H1 (cell line): Measurements from ENCODE around the gene MARK4. TPM values are rescaled to one million over a fixed set of nuclear protein-coding genes. Genes with fewer than 3 reads are reported as not detected.

Experiments
- CTCF ChIA-PET: fragments of 300-600 bp; sonication (Branson Sonifier 250); formaldehyde crosslinking; loops from one replicate; lab custom pipeline; 2021; ENCODE audit not compliant: partially characterized antibody; lab: Charles Lee
- POLR2A ChIA-PET: fragments of 300-600 bp; sonication (Branson Sonifier 250); formaldehyde crosslinking; loops from one replicate; lab custom pipeline; 2021; ENCODE audit warnings: inconsistent platforms; ENCODE audit not compliant: partially characterized antibody; lab: Charles Lee
- DNase-seq, 2 experiments: peaks; one replicate each; pipeline versions ENCODE4 v3.0.0 to v3.0.0-alpha.2; 2010 to 2022; ENCODE audit warnings: low spot score in 2 of 2, low read depth in 1 of 2, mixed read lengths in 1 of 2
- FAIRE-seq: peaks from 2 replicates; lab custom pipeline; 2011; peaks lifted over from hg19 to GRCh38; lab: Jason Lieb, UNC
- H2AFZ ChIP-seq: 2 replicates; pipeline ENCODE4 v1.8.1; 2012; ENCODE audit warnings: low read length, inconsistent platforms
- H2AK5ac ChIP-seq: 2 replicates; pipeline ENCODE4 v1.6.1; 2013; ENCODE audit warnings: low read depth, low read length
- H2BK120ac ChIP-seq: replicated peaks from 2 replicates; pipeline ENCODE3; 2013; ENCODE audit warnings: low read depth, low read length, inconsistent platforms
- H2BK12ac ChIP-seq: 2 replicates; pipeline ENCODE4 v1.6.1; 2013; ENCODE audit warnings: low read depth, low read length
- H2BK15ac ChIP-seq: 2 replicates; pipeline ENCODE4 v1.6.1; 2013; ENCODE audit warnings: low read length
- H2BK20ac ChIP-seq: 2 replicates; pipeline ENCODE4 v1.6.1; 2013; ENCODE audit warnings: low read length
- H2BK5ac ChIP-seq: 2 replicates; pipeline ENCODE4 v1.6.1; 2013; ENCODE audit warnings: low read depth, low read length
- H3K14ac ChIP-seq: 2 replicates; pipeline ENCODE4 v1.6.1; 2013; ENCODE audit warnings: inconsistent platforms; ENCODE audit not compliant: insufficient read length
- H3K18ac ChIP-seq: 2 replicates; pipeline ENCODE4 v1.6.1; 2013; ENCODE audit warnings: low read length; ENCODE audit errors: extremely low read depth
- H3K23ac ChIP-seq: 2 replicates; pipeline ENCODE4 v1.6.1; 2013; ENCODE audit warnings: inconsistent platforms; ENCODE audit not compliant: insufficient read length
- H3K23me2 ChIP-seq: 2 replicates; pipeline ENCODE4 v1.6.1; 2013; ENCODE audit warnings: low read depth, low read length
- H3K27ac ChIP-seq: 2 replicates; pipeline ENCODE4 v1.6.1; 2011; ENCODE audit warnings: low read depth, low read length, inconsistent platforms
- H3K27me3 ChIP-seq, 4 experiments: replicated peaks in 1 of 4; 1 replicate in 1 of 4; 2 replicates in 3 of 4; pipeline versions ENCODE4 v1.6.1 to v1.8.1; 2011 to 2013; ENCODE audit warnings: low read length in 3 of 4, mild to moderate bottlenecking in 3 of 4, inconsistent platforms in 2 of 4, mixed read lengths in 2 of 4, moderate library complexity in 1 of 4; ENCODE audit not compliant: control insufficient read depth in 3 of 4, insufficient read depth in 3 of 4; ENCODE audit errors: extremely low read depth in 1 of 4
- H3K36me3 ChIP-seq, 4 experiments: 2 replicates each; pipeline versions ENCODE4 v1.6.1 to v1.8.1; 2011 to 2013; ENCODE audit warnings: mild to moderate bottlenecking in 4 of 4, low read length in 3 of 4, moderate library complexity in 2 of 4, control low read depth in 1 of 4, inconsistent platforms in 1 of 4; ENCODE audit not compliant: insufficient read depth in 4 of 4, control insufficient read depth in 2 of 4
- H3K4ac ChIP-seq: replicated peaks from 2 replicates; pipeline ENCODE3; 2013; ENCODE audit warnings: low read length, low read depth, mixed read lengths, inconsistent platforms; ENCODE audit not compliant: insufficient read length
- H3K4me1 ChIP-seq, 4 experiments: replicated peaks in 1 of 4; 1 replicate in 1 of 4; 2 replicates in 3 of 4; pipeline versions ENCODE4 v1.6.1 to v1.8.1; 2011 to 2013; ENCODE audit warnings: low read length in 3 of 4, inconsistent platforms in 2 of 4, mixed read lengths in 1 of 4; ENCODE audit not compliant: insufficient read depth in 4 of 4, control insufficient read depth in 3 of 4
- H3K4me2 ChIP-seq, 2 experiments: 2 replicates each; pipeline versions ENCODE4 v1.6.1 to v1.8.1; 2011 to 2013; ENCODE audit warnings: low read depth in 2 of 2, low read length in 2 of 2, control low read depth in 1 of 2, inconsistent platforms in 1 of 2, mild to moderate bottlenecking in 1 of 2; ENCODE audit not compliant: insufficient read depth in 1 of 2
- H3K4me3 ChIP-seq, 4 experiments: fragments of 200-600, 300-600 bp in 1 of 4; sonication (generic), shearing (Covaris generic), sonication (Bioruptor Twin) in 1 of 4; 2 replicates each; pipeline versions ENCODE4 v1.5.1 to v1.8.1; 2011 to 2016; ENCODE audit warnings: low read length in 4 of 4, low read depth in 3 of 4, control low read depth in 2 of 4, inconsistent platforms in 2 of 4, mild to moderate bottlenecking in 2 of 4, mixed read lengths in 1 of 4, moderate library complexity in 1 of 4; ENCODE audit not compliant: insufficient read depth in 2 of 4; ENCODE audit errors: extremely low read depth in 1 of 4
- H3K56ac ChIP-seq: replicated peaks from 2 replicates; pipeline ENCODE3; 2013; ENCODE audit warnings: low read depth, mild to moderate bottlenecking, mixed read lengths, low read length, inconsistent platforms; ENCODE audit not compliant: insufficient read length
- H3K79me1 ChIP-seq: 2 replicates; pipeline ENCODE4 v1.6.1; 2013; ENCODE audit warnings: low read depth, low read length, control low read depth
- H3K79me2 ChIP-seq, 2 experiments: 2 replicates each; pipeline versions ENCODE4 v1.6.1 to v1.8.1; 2012 to 2013; ENCODE audit warnings: low read length in 2 of 2, mild to moderate bottlenecking in 2 of 2, inconsistent platforms in 1 of 2; ENCODE audit not compliant: insufficient read depth in 2 of 2, control insufficient read depth in 1 of 2
- H3K9ac ChIP-seq, 4 experiments: replicated peaks in 1 of 4; 1 replicate in 1 of 4; 2 replicates in 3 of 4; pipeline versions ENCODE4 v1.6.1 to v1.8.1; 2011 to 2013; ENCODE audit warnings: low read depth in 3 of 4, low read length in 3 of 4, control low read depth in 2 of 4, mild to moderate bottlenecking in 2 of 4, moderate library complexity in 2 of 4, inconsistent platforms in 1 of 4; ENCODE audit errors: extremely low read depth in 1 of 4
- H3K9me3 ChIP-seq, 2 experiments: 2 replicates each; pipeline versions ENCODE4 v1.6.1 to v1.8.1; 2012 to 2013; ENCODE audit warnings: mild to moderate bottlenecking in 2 of 2, moderate library complexity in 2 of 2, control low read depth in 1 of 2, inconsistent platforms in 1 of 2, low read depth in 1 of 2, low read length in 1 of 2, mixed read lengths in 1 of 2; ENCODE audit not compliant: insufficient read depth in 2 of 2
- H4K20me1 ChIP-seq, 2 experiments: replicated peaks in 1 of 2; 2 replicates each; pipeline versions ENCODE3 to v1.8.1; 2011 to 2013; ENCODE audit warnings: inconsistent platforms in 2 of 2, low read length in 2 of 2, mild to moderate bottlenecking in 1 of 2; ENCODE audit not compliant: insufficient read depth in 2 of 2, control insufficient read depth in 1 of 2
- H4K5ac ChIP-seq: 2 replicates; pipeline ENCODE4 v1.6.1; 2013; ENCODE audit warnings: low read length, low read depth, mixed read lengths, inconsistent platforms; ENCODE audit not compliant: insufficient read length
- H4K8ac ChIP-seq: 2 replicates; pipeline ENCODE4 v1.8.0; 2013; ENCODE audit warnings: mild to moderate bottlenecking, moderate library complexity, low read length, inconsistent platforms; ENCODE audit not compliant: insufficient read depth; ENCODE audit errors: extremely low read depth
- H4K91ac ChIP-seq: replicated peaks from 2 replicates; pipeline ENCODE3; 2013; ENCODE audit warnings: low read length, mixed read lengths, inconsistent platforms; ENCODE audit not compliant: insufficient read length
- CTBP2 ChIP-seq: IDR thresholded peaks from 2 replicates; pipeline ENCODE4 v1.7.0; 2011; ENCODE audit warnings: borderline replicate concordance, mild to moderate bottlenecking, moderate library complexity, mixed read lengths, low read length; ENCODE audit not compliant: insufficient read depth, insufficient read length
- JUND ChIP-seq: IDR thresholded peaks from 2 replicates; pipeline ENCODE4 v1.6.1; 2011; ENCODE audit warnings: mild to moderate bottlenecking, improper control_type of control experiment, low read length
- POLR2A ChIP-seq, 2 experiments: IDR thresholded peaks; 1 replicate in 1 of 2; 2 replicates in 1 of 2; pipeline ENCODE4 v1.6.1; 2011; ENCODE audit warnings: low read depth in 2 of 2, low read length in 2 of 2, mild to moderate bottlenecking in 2 of 2; ENCODE audit errors: control extremely low read depth in 1 of 2
- POLR2AphosphoS5 ChIP-seq: IDR thresholded peaks from 2 replicates; pipeline ENCODE4 v1.6.1; 2011; ENCODE audit warnings: low read depth, low read length
- POU5F1 ChIP-seq: IDR thresholded peaks from 2 replicates; pipeline ENCODE4 v1.6.1; 2011; ENCODE audit warnings: low read depth, mild to moderate bottlenecking, low read length, moderate library complexity
- RXRA ChIP-seq: IDR thresholded peaks from 2 replicates; pipeline ENCODE4 v1.6.1; 2011; ENCODE audit warnings: low read depth, mild to moderate bottlenecking, low read length, moderate library complexity; ENCODE audit not compliant: insufficient read depth
- SIX5 ChIP-seq: IDR thresholded peaks from 2 replicates; pipeline ENCODE4 v1.6.1; 2011; ENCODE audit warnings: mild to moderate bottlenecking, low read depth, low read length
- SP4 ChIP-seq: IDR thresholded peaks from 2 replicates; pipeline ENCODE4 v1.6.1; 2012; ENCODE audit warnings: low read length, inconsistent platforms
- TBP ChIP-seq: IDR thresholded peaks from 2 replicates; pipeline ENCODE4 v1.6.1; 2011; ENCODE audit warnings: low read depth, low read length, improper control_type of control experiment
- ZNF274 ChIP-seq: IDR thresholded peaks from 2 replicates; pipeline ENCODE4 v1.7.0; 2012; ENCODE audit warnings: low read length, borderline replicate concordance; ENCODE audit errors: extremely low read depth
- WGBS, 2 experiments: shearing (Covaris generic) in 1 of 2; methylation state at CpG; one replicate each; pipeline versions ENCODE4 v1.1.6 to v1.1.7; 2013 to 2015; ENCODE audit warnings: low lambda C conversion rate in 2 of 2, mixed read lengths in 2 of 2, inconsistent platforms in 1 of 2, low coverage in 1 of 2, missing lambda C conversion rate in 1 of 2; ENCODE audit not compliant: insufficient replicate concordance in 2 of 2, insufficient coverage in 1 of 2, insufficient read length in 1 of 2; ENCODE audit errors: extremely low coverage in 1 of 2, missing lambda C conversion rate in 1 of 2; 5-methylcytosine and 5-hydroxymethylcytosine counted together
- polyA plus RNA-seq, 7 experiments: library from polyadenylated mRNA; depleted of rRNA in 3 of 7; stranded (reverse) in 5 of 7; unstranded in 2 of 7; fragments of >200 nt in 5 of 7; fragments of 200-250 nt in 2 of 7; gene quantifications; 1 replicate in 5 of 7; 2 replicates in 1 of 7; 4 replicates in 1 of 7; pipeline versions ENCODE4 v1.2.1 to v1.2.3, GENCODE V29; 2011 to 2013; ENCODE audit warnings: missing spikeins in 2 of 7, mixed read lengths in 2 of 7
- total RNA-seq: library from RNA; stranded (reverse); fragmentation: NEBNext Ultra II Directional; extraction: Animal tissue kit (Norgen Biotek cat#: 25700); gene quantifications from 2 replicates; pipeline ENCODE4 v1.2.1, GENCODE V29; 2021
- TF ChIP-seq, protein P1 (sequence below): IDR thresholded peaks from 2 replicates; pipeline ENCODE4 v1.6.1; 2011; ENCODE audit warnings: low read length, improper control_type of control experiment

Gene MARK4
- total and polyA plus RNA-seq, 2 of the 8 experiments (the other 6 are each of a cell fraction or from before 2014, with no cell fraction given) = 12.3 to 49.8 TPM

DNA sequence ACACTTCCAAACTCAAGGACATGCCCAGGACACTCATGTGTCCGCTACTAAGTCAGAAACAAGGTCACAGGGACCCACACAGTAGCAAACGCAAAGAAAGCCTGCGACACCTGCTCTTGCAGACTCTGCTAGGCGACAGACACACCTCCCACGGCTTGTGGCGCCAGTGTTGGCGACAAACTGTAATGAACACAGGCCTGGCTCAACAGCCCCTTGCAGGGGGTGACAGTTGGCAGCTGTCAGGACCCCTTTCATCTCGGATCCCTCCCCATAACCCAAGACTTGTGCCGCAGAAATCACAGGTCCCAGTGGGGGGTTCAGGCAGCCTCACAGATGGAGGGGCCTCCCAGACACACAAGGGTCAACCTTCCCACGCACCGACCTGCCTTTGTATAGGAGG lies 71.2 kb downstream of the MARK4 start:
- POLR2A ChIA-PET = no interaction called here
- WGBS, 2 experiments = 85% methylated on average over 11 of the region's 11 CpGs; no CpG with 5 or more reads in 1 of the 2 experiments

More for the DNA sequence above, 71.2 kb downstream of the MARK4 start:
- Histone ChIP-seq H3K56ac (no peak overlapping the region), H3K9me3 (no peaks in the 10 kb centered on the region), H4K91ac (no peak overlapping the region), H2BK15ac (0 out of 2 replicates have a peak overlapping the region, but pooled peaks have one; percentile 46), H3K36me3 (no peaks in the 10 kb centered on the region), H2BK120ac (no peak overlapping the region), H3K4me2 (no peak overlapping the region; a peak in 1 of 4 replicates), H3K18ac (no peak overlapping the region), H3K4ac (no peak overlapping the region), H3K4me1 (peaks cover 2 to 18% (median 6%) of the 10 kb centered on the region in 4 experiments; a peak in 6 of 7 replicates), H4K5ac (no peak overlapping the region), H2AFZ (no peak overlapping the region), H4K20me1 (peaks cover 0 to 2% of the 10 kb centered on the region in 2 experiments), H3K79me2 (no peaks in the 10 kb centered on the region), H2BK12ac (0 out of 2 replicates have a peak overlapping the region, but pooled peaks have one; percentile 39), H4K8ac (no peak overlapping the region), H3K27me3 (peaks cover 0 to 14% (median 13%) of the 10 kb centered on the region in 4 experiments; a peak in 5 of 7 replicates), H3K79me1 (no peaks in the 10 kb centered on the region), H3K14ac (no peak overlapping the region), H2BK20ac (no peak overlapping the region), H3K23ac (no peak overlapping the region), H2BK5ac (no peak overlapping the region), H3K27ac (no peak overlapping the region), H2AK5ac (no peak overlapping the region), H3K4me3 (no peak overlapping the region), H3K23me2 (peaks cover 3% of the 10 kb centered on the region; the same call in 1 of the 2 replicates), H3K9ac (no peak overlapping the region; a peak in 1 of 7 replicates)
- TF ChIP-seq POU5F1 (no peak), ZNF274 (no peak), POLR2A (IDR thresholded peaks at IDR 0.05; ENCODE audit: control extremely low read depth in 1 of 2, low read depth in 2 of 2, low read length in 2 of 2) (no peak), TBP (no peak), SIX5 (no peak), JUND (no peak), POLR2AphosphoS5 (no peak), RXRA (no peak), CTBP2 (no peak), SP4 (no peak)
- TF ChIP-seq, protein P1, sequence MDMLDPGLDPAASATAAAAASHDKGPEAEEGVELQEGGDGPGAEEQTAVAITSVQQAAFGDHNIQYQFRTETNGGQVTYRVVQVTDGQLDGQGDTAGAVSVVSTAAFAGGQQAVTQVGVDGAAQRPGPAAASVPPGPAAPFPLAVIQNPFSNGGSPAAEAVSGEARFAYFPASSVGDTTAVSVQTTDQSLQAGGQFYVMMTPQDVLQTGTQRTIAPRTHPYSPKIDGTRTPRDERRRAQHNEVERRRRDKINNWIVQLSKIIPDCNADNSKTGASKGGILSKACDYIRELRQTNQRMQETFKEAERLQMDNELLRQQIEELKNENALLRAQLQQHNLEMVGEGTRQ = no peak
- DNase-seq (no peak), FAIRE-seq (no peak)
- CTCF ChIA-PET = interaction anchor here (0.7 to 4.0 kb wide), 4 partner anchors 16 to 179 kb away, joined by 3 to 13 read pairs (median 4); no protein-coding TSS in a partner anchor
